NCI-H187 (cell line): Measurements from ENCODE around the gene TSC2.
A peak's percentile ranks its signal among the peaks of the same experiment; 100 is the strongest.
"Not testable (repeated sequence)": the region's sequence is repeated elsewhere in the genome, so short reads cannot be mapped to it uniquely, and the experiment has no call there.

Source experiments
- DNase-seq, 2 experiments: peaks; one replicate each; lab custom pipeline; 2025; lab: John Stamatoyannopoulos, UW

Gene TSC2

GRCh38 chr16:2086106-2086742 lies 38.4 kb downstream of the TSC2 start:
- DNase-seq, result no peak

GRCh38 chr16:2086812-2087747 lies 39.3 kb downstream of the TSC2 start:
- no peak for DNase-seq

- DNase-seq, result no peak
Observed at GRCh38 chr16:2087748-2088631, 40.2 kb downstream of the TSC2 start.

GRCh38 chr16:2088759-2089358 lies 41.1 kb downstream of the TSC2 start:
- DNase-seq, result no peak

GRCh38 chr16:2089706-2090480 lies 42.1 kb downstream of the TSC2 start:
- DNase-seq, result no peak

GRCh38 chr16:2090481-2090776 lies 42.6 kb downstream of the TSC2 start:
- no peak for DNase-seq

GRCh38 chr16:2090777-2091546 lies 43.2 kb downstream of the TSC2 start:
- DNase-seq, result peak; percentile 77 to 98

GRCh38 chr16:2091547-2092255 lies 43.9 kb downstream of the TSC2 start:
- DNase-seq, result no peak

GRCh38 chr16:2092256-2092620 lies 44.5 kb downstream of the TSC2 start:
- DNase-seq, result no peak

- no peak for DNase-seq
Observed at GRCh38 chr16:2092866-2093265, 45.1 kb downstream of the TSC2 start.

GRCh38 chr16:2093793-2094192 lies 46.0 kb downstream of the TSC2 start:
- DNase-seq, result no peak

- no peak for DNase-seq
Observed at GRCh38 chr16:2095315-2095853, 47.6 kb downstream of the TSC2 start.

- DNase-seq, result no peak
Observed at GRCh38 chr16:2095918-2096582, 48.3 kb downstream of the TSC2 start.

GRCh38 chr16:2096853-2097595 lies 49.2 kb downstream of the TSC2 start:
- DNase-seq, result no peak

GRCh38 chr16:2097689-2098088 lies 49.9 kb downstream of the TSC2 start:
- not testable (repeated sequence) for DNase-seq

GRCh38 chr16:2101581-2101980 lies 53.8 kb downstream of the TSC2 start:
- DNase-seq, result not testable (repeated sequence)

- DNase-seq, result no peak
Observed at GRCh38 chr16:2102471-2102870, 54.7 kb downstream of the TSC2 start.

GRCh38 chr16:2104464-2104863 lies 56.7 kb downstream of the TSC2 start:
- DNase-seq, result not testable (repeated sequence)
